ENCODE measurements around the gene SDCBP2. TPM values are rescaled to one million over a fixed set of nuclear protein-coding genes. Genes with fewer than 3 reads are reported as not detected.

SDCBP2 gene
- total RNA-seq, 6 experiments from 2014 or later, result 2.0 to 43.3 (median 16.6) TPM

DNA sequence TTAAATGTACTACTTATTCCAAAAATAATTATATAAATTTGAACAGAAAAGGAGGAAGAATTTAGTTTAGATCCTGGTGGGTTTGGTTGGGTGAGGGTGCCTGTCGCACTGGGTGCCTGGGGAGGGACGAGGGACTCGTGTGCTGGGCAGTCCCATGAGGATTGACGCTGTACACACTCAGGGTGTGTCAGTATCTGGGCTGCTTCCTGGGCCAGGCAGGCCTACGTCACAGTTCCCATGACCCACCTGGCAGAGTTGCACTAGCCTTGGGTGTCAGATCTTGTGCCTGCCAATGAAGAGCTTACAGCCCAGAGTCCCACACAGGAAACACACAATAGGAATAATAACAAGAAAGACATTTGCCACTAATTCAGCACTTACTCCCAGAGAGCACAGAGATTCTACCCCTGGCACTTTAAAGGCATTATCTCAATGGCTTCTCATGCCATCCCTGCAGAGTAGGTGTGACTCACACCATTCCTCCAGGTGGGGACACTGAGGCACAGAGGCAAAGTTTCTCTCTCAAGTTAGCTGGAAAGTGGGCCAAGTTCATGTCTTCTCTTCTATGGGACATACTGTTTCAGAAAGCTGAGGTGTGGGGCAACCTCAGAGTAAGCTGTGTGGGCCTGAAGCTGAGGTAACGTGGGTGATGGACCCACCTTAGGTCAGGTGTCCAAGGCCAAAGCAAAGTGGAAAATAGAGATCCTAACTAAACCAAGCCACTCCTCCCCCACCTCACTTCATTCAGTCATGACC lies 1.3 kb upstream of the SDCBP2 start:
- Histone ChIP-seq H3K27me3 (no peaks in the 10 kb centered on the region), H3K4me3 (no peak overlapping the region), H3K9me3 (no peaks in the 10 kb centered on the region), H3K27ac (peak overlapping the region; percentile 98 to 100 (median 99)), H3K4me1 (peaks cover 0 to 43% (median 23%) of the 10 kb centered on the region in 4 donors), H3K36me3 (no peaks in the 10 kb centered on the region)
- 81% methylated on average over 3 of the region's 6 CpGs for WGBS (ENCODE audit: insufficient coverage, low coverage, low lambda C conversion rate, missing lambda C conversion rate)
- intact Hi-C loops (cut with DNase I), result no loop called here
- ATAC-seq, result peak; percentile 18 to 56 (median 53)
- peak; percentile 77 to 88 (median 87) for DNase-seq
- TF ChIP-seq CTCF (IDR thresholded peaks at IDR 0.05) (no peak), POLR2A (IDR thresholded peaks at IDR 0.05) (peak; percentile 79)

DNA sequence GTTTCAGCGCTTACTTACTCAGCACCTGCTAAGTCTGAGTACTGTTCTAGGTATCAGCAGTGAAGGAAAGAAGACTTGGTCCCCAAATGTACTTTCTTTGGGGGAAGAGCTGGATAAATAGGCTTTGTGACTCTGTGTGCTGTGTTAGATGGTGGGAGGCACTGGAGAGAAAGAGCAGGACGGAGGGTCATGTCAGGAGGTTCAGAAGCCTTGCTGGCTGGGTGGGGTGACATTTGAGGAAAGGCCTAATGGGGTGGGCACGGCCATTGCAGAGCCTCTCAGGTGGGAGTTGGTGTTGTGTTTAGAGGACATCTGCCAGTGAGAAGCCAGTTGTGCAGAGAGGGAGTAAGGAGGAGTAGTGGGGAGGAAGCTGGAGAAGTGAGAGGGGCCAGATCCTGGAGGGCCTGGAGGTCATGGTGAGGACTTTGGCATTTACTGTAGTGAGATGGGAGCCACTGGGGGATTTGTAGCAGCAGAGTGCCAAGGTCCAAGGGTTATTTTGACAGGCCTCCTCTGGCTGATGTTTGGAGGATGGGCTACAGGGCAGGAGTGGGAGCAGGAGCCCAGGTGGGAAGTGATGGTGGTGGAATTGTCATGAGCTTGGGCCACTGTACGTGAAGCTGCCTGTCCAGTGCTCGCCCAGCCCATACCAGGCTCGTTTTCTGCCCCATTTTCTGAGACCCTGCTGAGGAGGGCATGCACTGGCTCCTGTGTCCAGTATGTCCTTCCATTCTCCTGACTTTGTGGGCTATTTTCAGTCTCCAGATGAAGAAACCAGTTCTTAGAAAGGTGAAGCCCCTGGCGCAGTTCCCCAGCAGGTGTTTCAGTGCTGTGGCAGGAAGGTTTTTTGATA lies 886 bp downstream of the SDCBP2 start:
- 60% methylated on average over 4 of the region's 7 CpGs for WGBS (ENCODE audit: insufficient coverage, low coverage, low lambda C conversion rate, missing lambda C conversion rate)
- ATAC-seq, result peak; percentile 36 to 59 (median 48)

GRCh38 chr20:1327241-1327653 lies 1.7 kb downstream of the SDCBP2 start:
- intact Hi-C loops (cut with DNase I), result loop anchor here (5.0 to 10.0 kb wide), 2 partner anchors 58 to 65 kb away; partner anchors contain the start of gene FKBP1A (in 1 of the 2)
- WGBS (ENCODE audit: insufficient coverage, low coverage, low lambda C conversion rate, missing lambda C conversion rate), result 50% methylated on average over 7 of the region's 8 CpGs

More for the DNA sequence above, 886 bp downstream of the SDCBP2 start:
- intact Hi-C loops (cut with DNase I), result loop anchor here (5.0 to 10.0 kb wide), 2 partner anchors 57 to 64 kb away; partner anchors contain the start of gene FKBP1A (in 1 of the 2)
- peak; percentile 43 for TF ChIP-seq POLR2A (IDR thresholded peaks at IDR 0.05)
- no peak for TF ChIP-seq CTCF (IDR thresholded peaks at IDR 0.05)
- Histone ChIP-seq H3K27ac (peak overlapping the region; percentile 98 to 100 (median 99)), H3K36me3 (no peaks in the 10 kb centered on the region), H3K9me3 (no peaks in the 10 kb centered on the region), H3K4me3 (peak overlapping the region in 1 of 3 donors; percentile 17), H3K4me1 (peaks cover 0 to 44% (median 24%) of the 10 kb centered on the region in 4 donors), H3K27me3 (no peaks in the 10 kb centered on the region)
- peak in 1 of 3 donors; percentile 78 for DNase-seq

More at GRCh38 chr20:1327241-1327653, 1.7 kb downstream of the SDCBP2 start:
- Histone ChIP-seq H3K4me1 (peaks cover 0 to 44% (median 24%) of the 10 kb centered on the region in 4 donors), H3K9me3 (no peaks in the 10 kb centered on the region), H3K36me3 (no peaks in the 10 kb centered on the region), H3K27me3 (no peaks in the 10 kb centered on the region), H3K4me3 (no peak overlapping the region), H3K27ac (peak overlapping the region; percentile 98 to 100 (median 99))
- no peak for ATAC-seq
- TF ChIP-seq CTCF (IDR thresholded peaks at IDR 0.05) (no peak), POLR2A (IDR thresholded peaks at IDR 0.05) (no peak)
- peak in 1 of 3 donors; percentile 42 for DNase-seq
